Ishikawa (cell line): Measurements from ENCODE around the gene RPN2.

Source experiments
- CEBPB ChIP-seq: IDR thresholded peaks from 2 replicates; pipeline ENCODE4 v1.6.1; 2012
- CREB1 ChIP-seq: IDR thresholded peaks from 2 replicates; pipeline ENCODE4 v1.6.1; 2012; ENCODE audit warnings: low read depth
- EGR1 ChIP-seq: IDR thresholded peaks from 2 replicates; pipeline ENCODE4 v1.6.1; 2012
- EP300 ChIP-seq: IDR thresholded peaks from 2 replicates; pipeline ENCODE4 v1.6.1; 2012; ENCODE audit warnings: borderline replicate concordance
- FOXM1 ChIP-seq: IDR thresholded peaks from 2 replicates; pipeline ENCODE4 v1.6.1; 2012; ENCODE audit warnings: low read depth, borderline replicate concordance
- NFIC ChIP-seq: IDR thresholded peaks from 2 replicates; pipeline ENCODE4 v1.6.1; 2012
- RAD21 ChIP-seq: IDR thresholded peaks from 2 replicates; pipeline ENCODE4 v1.6.1; 2012; ENCODE audit warnings: low read depth
- TAF1 ChIP-seq: IDR thresholded peaks from 2 replicates; pipeline ENCODE4 v1.6.1; 2012; ENCODE audit warnings: low read depth, mild to moderate bottlenecking
- TCF12 ChIP-seq: IDR thresholded peaks from 2 replicates; pipeline ENCODE4 v1.6.1; 2012; ENCODE audit warnings: low read depth
- TEAD4 ChIP-seq: IDR thresholded peaks from 2 replicates; pipeline ENCODE4 v1.6.1; 2012
- USF1 ChIP-seq: IDR thresholded peaks from 2 replicates; pipeline ENCODE4 v1.6.1; 2012
- YY1 ChIP-seq: IDR thresholded peaks from 2 replicates; pipeline ENCODE4 v1.6.1; 2012; ENCODE audit warnings: low read depth
- ZBTB7A ChIP-seq: IDR thresholded peaks from 2 replicates; pipeline ENCODE4 v1.6.1; 2012; ENCODE audit warnings: low read depth
- TF ChIP-seq, protein P1 (sequence below): IDR thresholded peaks from 2 replicates; pipeline ENCODE4 v1.6.1; 2012
- TF ChIP-seq, protein P2 (sequence below): IDR thresholded peaks from 2 replicates; pipeline ENCODE4 v1.6.1; 2012; ENCODE audit warnings: low read depth, mild to moderate bottlenecking

Gene RPN2

GRCh38 chr20:37283530-37284195 is 104.5 kb downstream of the RPN2 start:
- TF ChIP-seq USF1: no peak
- TF ChIP-seq RAD21: no peak
- no peak for TF ChIP-seq NFIC
- no peak for TF ChIP-seq EP300
- no peak for TF ChIP-seq CREB1
- TF ChIP-seq, protein P1, sequence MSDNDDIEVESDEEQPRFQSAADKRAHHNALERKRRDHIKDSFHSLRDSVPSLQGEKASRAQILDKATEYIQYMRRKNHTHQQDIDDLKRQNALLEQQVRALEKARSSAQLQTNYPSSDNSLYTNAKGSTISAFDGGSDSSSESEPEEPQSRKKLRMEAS: no peak
- no peak for TF ChIP-seq ZBTB7A
- TF ChIP-seq CEBPB: no peak
- TF ChIP-seq, protein P2, sequence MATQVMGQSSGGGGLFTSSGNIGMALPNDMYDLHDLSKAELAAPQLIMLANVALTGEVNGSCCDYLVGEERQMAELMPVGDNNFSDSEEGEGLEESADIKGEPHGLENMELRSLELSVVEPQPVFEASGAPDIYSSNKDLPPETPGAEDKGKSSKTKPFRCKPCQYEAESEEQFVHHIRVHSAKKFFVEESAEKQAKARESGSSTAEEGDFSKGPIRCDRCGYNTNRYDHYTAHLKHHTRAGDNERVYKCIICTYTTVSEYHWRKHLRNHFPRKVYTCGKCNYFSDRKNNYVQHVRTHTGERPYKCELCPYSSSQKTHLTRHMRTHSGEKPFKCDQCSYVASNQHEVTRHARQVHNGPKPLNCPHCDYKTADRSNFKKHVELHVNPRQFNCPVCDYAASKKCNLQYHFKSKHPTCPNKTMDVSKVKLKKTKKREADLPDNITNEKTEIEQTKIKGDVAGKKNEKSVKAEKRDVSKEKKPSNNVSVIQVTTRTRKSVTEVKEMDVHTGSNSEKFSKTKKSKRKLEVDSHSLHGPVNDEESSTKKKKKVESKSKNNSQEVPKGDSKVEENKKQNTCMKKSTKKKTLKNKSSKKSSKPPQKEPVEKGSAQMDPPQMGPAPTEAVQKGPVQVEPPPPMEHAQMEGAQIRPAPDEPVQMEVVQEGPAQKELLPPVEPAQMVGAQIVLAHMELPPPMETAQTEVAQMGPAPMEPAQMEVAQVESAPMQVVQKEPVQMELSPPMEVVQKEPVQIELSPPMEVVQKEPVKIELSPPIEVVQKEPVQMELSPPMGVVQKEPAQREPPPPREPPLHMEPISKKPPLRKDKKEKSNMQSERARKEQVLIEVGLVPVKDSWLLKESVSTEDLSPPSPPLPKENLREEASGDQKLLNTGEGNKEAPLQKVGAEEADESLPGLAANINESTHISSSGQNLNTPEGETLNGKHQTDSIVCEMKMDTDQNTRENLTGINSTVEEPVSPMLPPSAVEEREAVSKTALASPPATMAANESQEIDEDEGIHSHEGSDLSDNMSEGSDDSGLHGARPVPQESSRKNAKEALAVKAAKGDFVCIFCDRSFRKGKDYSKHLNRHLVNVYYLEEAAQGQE: no peak
- no peak for TF ChIP-seq TAF1

- TF ChIP-seq ZBTB7A (no peak), USF1 (no peak), TAF1 (no peak), FOXM1 (no peak), YY1 (no peak), TCF12 (no peak), TEAD4 (no peak), NFIC (no peak), RAD21 (no peak), CEBPB (no peak)
- TF ChIP-seq, protein P1: no peak
- TF ChIP-seq, protein P2: no peak
These were observed 105.6 kb downstream of the RPN2 start for GRCh38 chr20:37284691-37285161.

DNA sequence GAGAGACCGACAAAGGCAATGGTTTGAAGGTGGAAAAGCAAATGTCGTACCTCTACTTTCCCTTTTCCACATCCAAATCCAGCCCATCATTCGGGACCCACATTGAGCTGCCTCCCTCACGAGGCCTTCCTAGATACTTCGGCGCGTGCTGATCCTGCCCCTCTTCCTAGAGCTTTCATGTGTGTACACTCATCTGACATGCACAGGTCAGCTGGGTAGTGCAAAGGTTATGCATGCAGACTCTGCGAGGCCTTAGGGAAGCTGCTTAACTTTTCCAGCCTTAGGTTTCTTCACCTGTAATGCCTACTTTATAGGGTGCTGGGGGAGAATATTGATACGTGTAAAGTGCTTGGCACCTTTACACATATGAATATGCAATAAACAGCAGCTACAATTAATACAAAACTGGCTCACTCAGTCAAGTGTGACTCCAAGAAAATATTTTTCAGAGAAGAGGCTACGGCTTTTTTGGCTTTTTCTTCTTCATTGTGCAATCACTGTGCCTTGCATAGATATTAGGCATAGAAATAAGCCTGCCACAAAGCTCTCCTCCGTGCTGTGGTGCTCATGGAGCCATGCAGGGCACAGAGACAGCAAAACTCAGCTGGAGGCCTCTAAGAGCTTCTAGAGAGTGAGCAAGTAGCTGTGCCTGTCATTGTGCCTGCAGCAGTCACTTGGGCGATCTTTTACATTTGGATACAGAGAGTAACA is 106.7 kb downstream of the RPN2 start:
- TF ChIP-seq EGR1 (no peak), TCF12 (no peak), USF1 (no peak), ZBTB7A (no peak), YY1 (no peak), TAF1 (no peak), CEBPB (no peak), FOXM1 (no peak)
- TF ChIP-seq, protein P2: no peak
- TF ChIP-seq, protein P1: no peak

GRCh38 chr20:37288091-37288490 is 109.0 kb downstream of the RPN2 start:
- no peak for TF ChIP-seq ZBTB7A
- TF ChIP-seq NFIC: no peak
- no peak for TF ChIP-seq TCF12
- no peak for TF ChIP-seq CEBPB
- TF ChIP-seq EGR1: no peak
- TF ChIP-seq USF1: no peak
- TF ChIP-seq, protein P2: no peak
- no peak for TF ChIP-seq TEAD4
- TF ChIP-seq, protein P1: no peak
- no peak for TF ChIP-seq TAF1
- TF ChIP-seq YY1: no peak
- no peak for TF ChIP-seq EP300
